Activated naive CD8-positive, alpha-beta T cell treated with anti-CD3 and anti-CD28 coated beads for 36 hours (primary cell): ENCODE measurements around the gene CD93. TPM values are rescaled to one million over a fixed set of nuclear protein-coding genes. Genes with fewer than 3 reads are reported as not detected.

Source experiments
- DNase-seq: peaks from one replicate; pipeline ENCODE4 v3.0.0; 2021
- H3K27ac Mint-ChIP-seq: one replicate; pipeline ENCODE4 v1.8.0; 2022; ENCODE audit warnings: mild to moderate bottlenecking, moderate library complexity, mixed read lengths
- H3K27me3 Mint-ChIP-seq: one replicate; pipeline ENCODE4 v1.8.0; 2022; ENCODE audit warnings: mild to moderate bottlenecking, mixed read lengths
- H3K36me3 Mint-ChIP-seq: one replicate; pipeline ENCODE4 v1.8.0; 2021; ENCODE audit warnings: mild to moderate bottlenecking, mixed read lengths
- H3K4me1 Mint-ChIP-seq: one replicate; pipeline ENCODE4 v1.8.0; 2021; ENCODE audit warnings: mixed read lengths
- H3K4me3 Mint-ChIP-seq: one replicate; pipeline ENCODE4 v1.8.0; 2022; ENCODE audit warnings: mild to moderate bottlenecking, moderate library complexity, mixed read lengths
- H3K9me3 Mint-ChIP-seq: one replicate; pipeline ENCODE4 v1.8.0; 2022; ENCODE audit warnings: mixed read lengths
- total RNA-seq, 2 experiments: library from RNA; stranded (reverse); gene quantifications; one replicate each; pipeline ENCODE4 v1.2.3, GENCODE V29; 2021

The CD93 gene
- under 1 TPM; 0.04 to 0.08 TPM for total RNA-seq

- Mint-ChIP-seq H3K9me3 (no peaks in the 10 kb centered on the region), H3K27me3 (no peaks in the 10 kb centered on the region), H3K4me1 (peaks cover 5% of the 10 kb centered on the region), H3K27ac (no peak within 1 kb of the TSS), H3K36me3 (no peaks in the 10 kb centered on the region), H3K4me3 (no peak within 1 kb of the TSS)
- no peak for DNase-seq
Measured at GRCh38 chr20:23086056-23086566, at the start of gene CD93. TSS of gene CD93 (minus strand) at chr20:23086324. CDS start at chr20:23086192, 132 bp downstream.

GRCh38 chr20:23133560-23133998, 47.5 kb upstream of the CD93 start:
- H3K27ac Mint-ChIP-seq = no peak overlapping the region
- H3K36me3 Mint-ChIP-seq = no peaks in the 10 kb centered on the region
- no peak overlapping the region for H3K4me3 Mint-ChIP-seq

DNA sequence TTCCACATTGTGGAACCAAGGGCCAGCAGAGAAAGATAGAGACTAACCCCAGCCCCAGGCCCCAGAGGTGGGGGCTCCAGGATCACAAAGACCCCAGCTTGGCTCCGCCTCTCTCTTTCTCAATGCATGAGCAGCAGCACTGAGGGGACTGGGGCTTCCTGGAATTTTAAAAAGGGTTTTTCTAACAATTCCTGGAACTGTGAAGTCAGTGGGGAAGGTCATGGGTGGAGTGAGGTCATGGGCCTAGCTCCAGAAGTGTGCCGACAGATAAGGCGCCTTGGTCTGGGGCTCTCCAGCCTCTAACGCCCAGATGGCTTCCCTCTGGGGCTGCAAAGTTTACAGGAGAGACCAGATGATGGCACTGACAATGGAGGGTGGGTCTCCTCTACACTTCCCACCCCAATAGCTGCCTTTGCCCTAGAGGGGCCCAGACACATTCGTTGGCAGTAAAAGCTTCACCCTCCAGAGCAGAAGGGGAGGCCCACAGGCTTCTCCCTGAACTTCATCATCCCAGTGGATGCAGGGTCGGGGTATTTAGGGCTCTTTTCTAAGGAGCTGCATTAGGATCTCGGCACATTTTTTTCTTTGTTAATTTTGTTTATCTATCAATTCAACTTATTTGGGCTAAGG, 46.9 kb upstream of the CD93 start:
- H3K36me3 Mint-ChIP-seq = no peaks in the 10 kb centered on the region
- no peak overlapping the region for H3K4me3 Mint-ChIP-seq
- H3K9me3 Mint-ChIP-seq = no peaks in the 10 kb centered on the region
- no peaks in the 10 kb centered on the region for H3K27me3 Mint-ChIP-seq
- no peak overlapping the region for H3K27ac Mint-ChIP-seq
- DNase-seq = no peak
- H3K4me1 Mint-ChIP-seq = peaks cover 3% of the 10 kb centered on the region

More at GRCh38 chr20:23133560-23133998, 47.5 kb upstream of the CD93 start:
- H3K27me3 Mint-ChIP-seq = no peaks in the 10 kb centered on the region
- no peak for DNase-seq
- H3K4me1 Mint-ChIP-seq = peaks cover 3% of the 10 kb centered on the region
- no peaks in the 10 kb centered on the region for H3K9me3 Mint-ChIP-seq

DNA sequence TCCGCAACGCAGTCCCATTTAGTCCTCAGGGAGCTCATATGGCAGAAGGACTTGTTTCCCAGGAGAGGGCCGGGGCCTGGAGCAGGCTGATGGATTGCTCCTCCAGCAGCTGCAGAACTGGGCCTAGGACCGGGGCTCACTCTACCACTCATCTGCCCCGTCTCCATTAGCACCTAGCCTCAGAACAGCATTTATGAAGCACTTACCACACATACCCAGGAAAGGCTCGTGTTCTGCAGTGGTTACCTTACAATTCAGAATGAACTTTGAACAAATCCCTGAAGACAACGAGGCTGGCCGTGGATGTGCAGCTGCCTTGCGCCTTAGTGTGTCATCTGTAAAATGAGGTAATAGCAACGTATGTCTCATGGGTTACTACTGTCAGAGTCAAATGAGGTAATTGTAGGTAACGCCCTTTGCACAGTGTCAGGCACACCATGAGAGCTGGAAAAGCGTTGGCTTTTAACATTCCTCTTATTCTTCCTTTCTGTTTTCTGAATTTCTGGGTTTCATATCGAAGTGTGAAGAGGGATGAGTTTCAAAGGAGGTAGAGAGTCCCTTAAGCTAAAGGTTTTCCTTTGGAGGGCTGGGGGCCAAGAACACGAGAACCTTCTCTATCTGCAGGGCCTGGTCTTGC, 46.3 kb upstream of the CD93 start:
- Mint-ChIP-seq H3K9me3 (no peaks in the 10 kb centered on the region), H3K36me3 (no peaks in the 10 kb centered on the region), H3K27ac (no peak overlapping the region), H3K4me3 (no peak overlapping the region), H3K27me3 (no peaks in the 10 kb centered on the region), H3K4me1 (peaks cover 3% of the 10 kb centered on the region)
- DNase-seq = no peak

GRCh38 chr20:23131766-23132165, 45.6 kb upstream of the CD93 start:
- no peak for DNase-seq
- Mint-ChIP-seq H3K9me3 (no peaks in the 10 kb centered on the region), H3K36me3 (no peaks in the 10 kb centered on the region), H3K4me3 (no peak overlapping the region), H3K4me1 (peaks cover 3% of the 10 kb centered on the region), H3K27ac (no peak overlapping the region), H3K27me3 (no peaks in the 10 kb centered on the region)

DNA sequence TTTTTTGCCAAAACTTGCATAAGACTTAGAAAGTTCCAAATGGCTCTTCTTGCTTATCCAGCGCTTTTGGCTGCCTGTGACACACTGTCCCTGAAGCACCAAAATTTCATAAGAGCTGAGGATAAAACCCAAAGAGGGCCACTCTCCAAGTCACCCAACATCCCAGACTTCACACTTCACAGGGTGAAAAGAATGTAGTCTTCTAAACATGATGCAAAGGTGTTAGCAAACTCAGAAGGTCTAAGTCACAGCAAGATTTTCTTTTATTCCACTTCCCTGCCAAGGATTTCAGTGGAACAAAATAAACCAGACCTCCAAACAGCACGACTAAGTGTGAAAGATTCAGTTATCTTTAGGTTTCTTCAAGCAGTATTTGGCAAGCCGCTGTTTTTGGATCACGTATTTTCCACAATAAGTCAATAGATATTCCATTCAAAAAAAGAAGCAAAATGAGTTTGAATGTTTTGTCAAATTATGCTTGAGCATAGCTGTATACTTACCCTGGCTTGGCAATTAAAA, 44.6 kb upstream of the CD93 start:
- Mint-ChIP-seq H3K4me3 (no peak overlapping the region), H3K36me3 (no peaks in the 10 kb centered on the region), H3K4me1 (peaks cover 3% of the 10 kb centered on the region), H3K27me3 (no peaks in the 10 kb centered on the region), H3K27ac (no peak overlapping the region), H3K9me3 (no peaks in the 10 kb centered on the region)
- DNase-seq = no peak

DNA sequence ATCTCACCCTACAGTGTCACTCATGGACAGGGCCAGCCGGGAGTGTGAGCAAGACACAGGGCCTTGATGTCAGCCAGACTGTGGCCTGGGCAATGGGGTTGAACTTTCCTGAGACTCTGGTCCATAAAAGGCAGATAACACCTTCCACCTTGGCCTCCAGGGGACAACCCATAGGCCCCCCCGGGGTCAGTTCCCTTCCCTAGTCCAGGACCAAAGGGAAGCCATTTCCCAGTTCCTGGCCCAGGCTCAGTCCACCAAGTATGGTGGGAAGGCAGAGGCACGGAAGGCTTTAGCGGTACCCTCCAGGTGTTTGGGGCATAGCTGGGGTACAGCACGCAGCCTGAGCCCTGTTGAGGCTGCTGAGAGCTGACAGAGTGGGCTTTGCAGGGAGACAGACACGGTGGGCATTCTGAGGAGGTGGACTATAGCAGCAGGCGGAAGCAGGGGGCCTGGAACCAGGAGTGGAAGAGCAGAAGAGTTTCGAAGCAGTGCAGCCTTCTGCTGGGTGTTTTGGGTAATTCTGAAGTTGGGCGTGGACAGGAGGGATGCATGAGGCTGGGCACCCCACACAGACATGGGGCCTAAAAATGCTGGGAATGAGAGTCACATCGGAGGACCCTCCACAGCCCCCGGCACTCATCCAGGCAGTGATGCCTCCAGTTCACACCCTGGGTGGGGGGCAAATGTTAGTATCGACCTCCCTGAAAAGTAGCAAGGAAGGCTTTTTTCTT, 43.9 kb upstream of the CD93 start:
- no peak overlapping the region for H3K4me3 Mint-ChIP-seq
- H3K9me3 Mint-ChIP-seq = no peaks in the 10 kb centered on the region
- H3K4me1 Mint-ChIP-seq = peaks cover 3% of the 10 kb centered on the region
- no peak for DNase-seq
- no peaks in the 10 kb centered on the region for H3K27me3 Mint-ChIP-seq
- H3K36me3 Mint-ChIP-seq = no peaks in the 10 kb centered on the region
- no peak overlapping the region for H3K27ac Mint-ChIP-seq

DNA sequence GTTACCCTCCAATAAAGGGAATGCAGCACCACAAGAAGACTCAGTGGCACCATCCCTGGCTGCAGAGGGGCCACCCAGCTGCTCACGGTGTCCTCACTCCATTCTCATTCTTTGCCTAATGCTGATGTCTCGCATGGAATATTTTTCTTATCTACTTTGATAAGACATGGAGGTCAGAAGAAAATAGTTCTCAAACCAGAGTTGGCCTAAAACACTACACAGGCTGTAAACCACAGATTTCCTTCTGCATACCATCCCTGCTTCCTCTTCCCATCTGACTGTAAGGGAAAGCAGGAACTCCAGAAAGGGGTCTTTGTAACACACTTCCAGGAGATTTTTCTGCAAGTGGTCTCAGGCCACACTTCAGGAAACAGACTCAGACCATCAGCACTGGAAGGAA, 43.1 kb upstream of the CD93 start:
- Mint-ChIP-seq H3K36me3 (no peaks in the 10 kb centered on the region), H3K27me3 (no peaks in the 10 kb centered on the region), H3K4me1 (peaks cover 3% of the 10 kb centered on the region), H3K27ac (no peak overlapping the region), H3K4me3 (no peak overlapping the region), H3K9me3 (no peaks in the 10 kb centered on the region)
- DNase-seq = no peak

- Mint-ChIP-seq H3K4me3 (no peak overlapping the region), H3K27ac (no peak overlapping the region), H3K9me3 (no peaks in the 10 kb centered on the region), H3K4me1 (peaks cover 3% of the 10 kb centered on the region), H3K27me3 (no peaks in the 10 kb centered on the region), H3K36me3 (no peaks in the 10 kb centered on the region)
- DNase-seq = no peak
Measured at GRCh38 chr20:23128461-23129125, 42.5 kb upstream of the CD93 start.

GRCh38 chr20:23127506-23128279, 41.6 kb upstream of the CD93 start:
- Mint-ChIP-seq H3K27me3 (no peaks in the 10 kb centered on the region), H3K4me1 (peaks cover 3% of the 10 kb centered on the region), H3K27ac (no peak overlapping the region), H3K9me3 (no peaks in the 10 kb centered on the region), H3K36me3 (no peaks in the 10 kb centered on the region), H3K4me3 (no peak overlapping the region)
- no peak for DNase-seq

GRCh38 chr20:23126281-23127061, 40.3 kb upstream of the CD93 start:
- no peaks in the 10 kb centered on the region for H3K27me3 Mint-ChIP-seq
- H3K36me3 Mint-ChIP-seq = no peaks in the 10 kb centered on the region
- no peaks in the 10 kb centered on the region for H3K4me1 Mint-ChIP-seq
- H3K4me3 Mint-ChIP-seq = no peak overlapping the region
- H3K27ac Mint-ChIP-seq = no peak overlapping the region
- DNase-seq = no peak
- no peaks in the 10 kb centered on the region for H3K9me3 Mint-ChIP-seq

- H3K4me1 Mint-ChIP-seq = no peaks in the 10 kb centered on the region
- H3K4me3 Mint-ChIP-seq = no peak overlapping the region
- no peaks in the 10 kb centered on the region for H3K9me3 Mint-ChIP-seq
- no peak for DNase-seq
- no peaks in the 10 kb centered on the region for H3K27me3 Mint-ChIP-seq
- no peaks in the 10 kb centered on the region for H3K36me3 Mint-ChIP-seq
- no peak overlapping the region for H3K27ac Mint-ChIP-seq
Measured at GRCh38 chr20:23125625-23126191, 39.6 kb upstream of the CD93 start.

DNA sequence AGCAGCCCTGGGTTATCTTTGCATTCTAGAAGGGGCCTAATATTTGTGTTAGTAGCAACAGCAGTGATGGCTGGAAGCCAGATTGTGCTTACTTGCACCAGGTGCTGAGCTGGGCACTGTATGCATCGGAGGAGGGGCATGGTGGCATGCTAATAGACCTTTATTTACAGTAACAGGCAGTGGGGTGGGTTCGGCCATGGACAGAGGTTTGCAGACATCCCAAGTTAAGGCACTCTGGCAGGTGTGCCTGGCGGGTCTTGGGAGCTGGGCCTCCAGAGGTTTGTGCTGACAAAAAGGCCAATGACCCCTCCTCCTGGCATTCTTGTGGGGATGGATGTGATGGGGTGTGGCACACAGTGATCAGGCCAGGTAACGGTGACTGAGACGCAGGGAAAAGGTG, 39.0 kb upstream of the CD93 start:
- Mint-ChIP-seq H3K4me1 (no peaks in the 10 kb centered on the region), H3K27ac (no peak overlapping the region), H3K9me3 (no peaks in the 10 kb centered on the region), H3K4me3 (no peak overlapping the region), H3K27me3 (no peaks in the 10 kb centered on the region), H3K36me3 (no peaks in the 10 kb centered on the region)
- DNase-seq = no peak
